Endothelial cell of umbilical vein (primary cell): ENCODE measurements around the gene GPR173.

Experiments
- CTCF ChIP-seq, 2 donors: IDR thresholded peaks; 1 replicate in 1 of 2; 2 replicates in 1 of 2; pipeline ENCODE4 v1.5.1; 2011; ENCODE audit warnings: low read length in 2 of 2, mild to moderate bottlenecking in 2 of 2, moderate library complexity in 2 of 2, control low read depth in 1 of 2, inconsistent platforms in 1 of 2, low read depth in 1 of 2; ENCODE audit not compliant: insufficient read depth in 1 of 2; ENCODE audit errors: extremely low read depth in 1 of 2
- EZH2 ChIP-seq: IDR thresholded peaks from 2 replicates; pipeline ENCODE4 v1.6.1; 2012; ENCODE audit warnings: borderline replicate concordance, low read depth, mild to moderate bottlenecking, moderate library complexity, low read length, inconsistent platforms; ENCODE audit not compliant: severe bottlenecking
- MYC ChIP-seq: IDR thresholded peaks from one replicate; pipeline ENCODE4 v1.6.1; 2011; ENCODE audit warnings: mild to moderate bottlenecking, low read depth, low read length
- POLR2A ChIP-seq: IDR thresholded peaks from 2 replicates; pipeline ENCODE4 v1.6.1; 2012; ENCODE audit warnings: low read depth, mild to moderate bottlenecking, control low read depth, low read length
- POLR2AphosphoS5 ChIP-seq: IDR thresholded peaks from 2 replicates; pipeline ENCODE4 v1.6.1; 2012; ENCODE audit warnings: low read depth, mild to moderate bottlenecking, control low read depth, low read length, moderate library complexity; ENCODE audit not compliant: insufficient read depth

GRCh38 chrX:53073115-53073586 lies 24.6 kb downstream of the GPR173 start:
- no peak for TF ChIP-seq CTCF (IDR thresholded peaks at IDR 0.05; ENCODE audit: extremely low read depth in 1 of 2, insufficient read depth in 1 of 2, low read depth in 1 of 2, low read length in 2 of 2)
- no peak for TF ChIP-seq EZH2
- TF ChIP-seq POLR2AphosphoS5, result no peak
- TF ChIP-seq POLR2A, result no peak
- TF ChIP-seq MYC, result no peak
